Kidney (tissue), 14 donors: ENCODE data around the gene CORO1A. TPM values are rescaled to one million over a fixed set of nuclear protein-coding genes. Genes with fewer than 3 reads are reported as not detected.

Experiments used
- DNase-seq, 5 donors: peaks; one replicate each; pipeline ENCODE4 v3.0.0-alpha.2; 2013 to 2020
- FAIRE-seq: peaks from 2 replicates; lab custom pipeline; 2012; peaks lifted over from hg19 to GRCh38; lab: Jason Lieb, UNC
- H3K27ac ChIP-seq, 2 donors: one replicate each; pipeline ENCODE4 v1.7.0; 2013; ENCODE audit warnings: low read depth in 2 of 2, low read length in 2 of 2, inconsistent platforms in 1 of 2
- H3K27me3 ChIP-seq: one replicate; pipeline ENCODE4 v1.7.1; 2013; ENCODE audit warnings: low read length, inconsistent platforms; ENCODE audit not compliant: control insufficient read depth, insufficient read depth
- H3K36me3 ChIP-seq, 3 donors: one replicate each; pipeline versions ENCODE4 v1.7.0 to v1.7.1; 2013; ENCODE audit warnings: low read length in 3 of 3, control low read depth in 1 of 3, inconsistent platforms in 1 of 3; ENCODE audit not compliant: insufficient read depth in 3 of 3, control insufficient read depth in 2 of 3
- H3K4me1 ChIP-seq, 3 donors: one replicate each; pipeline versions ENCODE4 v1.7.0 to v1.7.1; 2013; ENCODE audit warnings: low read length in 3 of 3, inconsistent platforms in 1 of 3, low read depth in 1 of 3; ENCODE audit not compliant: control insufficient read depth in 2 of 3, insufficient read depth in 2 of 3
- H3K4me3 ChIP-seq, 3 donors: one replicate each; pipeline versions ENCODE4 v1.7.0 to v1.8.1; 2013; ENCODE audit warnings: low read length in 3 of 3, control low read depth in 1 of 3, inconsistent platforms in 1 of 3
- H3K9ac ChIP-seq, 3 donors: one replicate each; pipeline versions ENCODE4 v1.7.0 to v1.7.1; 2013; ENCODE audit warnings: low read length in 3 of 3, control low read depth in 1 of 3, inconsistent platforms in 1 of 3
- H3K9me3 ChIP-seq, 3 donors: one replicate each; pipeline versions ENCODE4 v1.7.0 to v1.7.1; 2013; ENCODE audit warnings: low read length in 3 of 3, control low read depth in 1 of 3, inconsistent platforms in 1 of 3; ENCODE audit not compliant: control insufficient read depth in 2 of 3, insufficient read depth in 1 of 3
- intact Hi-C: fragments of 100-400 bp; cut with DNase I; formaldehyde crosslinking; loops from one replicate; pipeline ENCODE4 v1.11.1; 2022
- polyA plus RNA-seq: library from polyadenylated mRNA; stranded (reverse); fragments of 350-450 nt; fragmentation: Illumina TruSeq; extraction: RNeasy Lipid Tissue Mini Kit (QIAGEN cat#74804); gene quantifications from one replicate; pipeline ENCODE4 v1.2.3, GENCODE V29; 2014; ENCODE audit warnings: low read depth, low replicate concordance; ENCODE audit not compliant: insufficient read depth
- total RNA-seq: library from RNA; stranded (reverse); fragmentation: NEBNext Ultra II Directional; extraction: Animal tissue kit (Norgen Biotek cat#: 25700); gene quantifications from one replicate; pipeline ENCODE4 v1.2.1, GENCODE V29; 2021
- TF ChIP-seq, protein P1 (sequence below): IDR thresholded peaks from 3 replicates; pipeline ENCODE4 v1.5.1; 2012; ENCODE audit warnings: mild to moderate bottlenecking, moderate library complexity, borderline replicate concordance; ENCODE audit not compliant: insufficient read depth; ENCODE audit errors: extremely low read depth
- donor health status: control.
- donor health status: control.
- donor health status: control.
- donor health status: control.
- donor health status: control.
- donor health status: DM: yes; HTN: yes; CAD: no.
- donor health status: Normal renal cell carcinoma (clear cell type).

CORO1A gene
- total and polyA plus RNA-seq, 2 donors from 2014 or later: 8.0 to 69.3 TPM

DNA sequence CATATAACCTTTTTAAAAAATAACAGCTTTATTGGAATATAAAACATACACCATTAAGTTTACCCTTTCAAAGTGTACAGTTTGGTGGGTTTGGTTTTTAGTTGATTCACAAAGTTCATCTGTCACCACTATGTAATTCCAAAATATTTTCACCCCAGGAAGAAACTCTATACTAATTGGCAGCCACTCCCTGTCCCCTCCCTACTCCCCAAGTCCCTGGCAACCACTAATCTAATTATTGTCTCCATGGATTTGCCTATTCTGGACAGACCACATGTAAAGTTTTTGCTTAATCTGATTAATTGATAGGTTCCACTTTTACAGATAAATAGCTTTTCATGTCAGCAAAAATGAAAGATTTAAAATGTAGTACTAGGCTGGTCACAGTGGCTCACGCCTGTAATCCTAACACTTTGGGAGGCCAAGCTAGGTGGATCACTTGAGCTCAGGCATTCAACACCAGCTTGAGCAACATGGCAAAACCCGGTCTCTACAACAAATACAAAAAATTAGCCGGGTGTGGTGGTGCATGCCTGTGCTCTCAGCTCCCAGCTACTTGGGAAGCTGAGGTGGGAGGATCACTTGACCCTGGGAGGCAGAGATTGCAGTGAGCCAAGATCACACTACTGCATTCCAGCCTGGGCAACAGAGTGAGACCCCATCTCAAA lies 35.4 kb upstream of the CORO1A start:
- FAIRE-seq (no peak), DNase-seq (no peak)
- Histone ChIP-seq H3K4me1 (no peaks in the 10 kb centered on the region), H3K4me3 (no peak overlapping the region), H3K36me3 (no peaks in the 10 kb centered on the region), H3K27me3 (no peaks in the 10 kb centered on the region), H3K9ac (no peak overlapping the region), H3K27ac (no peak overlapping the region), H3K9me3 (peaks cover 0 to 5% (median 0%) of the 10 kb centered on the region in 3 donors)
- intact Hi-C loops: no loop called here
- TF ChIP-seq, protein P1, sequence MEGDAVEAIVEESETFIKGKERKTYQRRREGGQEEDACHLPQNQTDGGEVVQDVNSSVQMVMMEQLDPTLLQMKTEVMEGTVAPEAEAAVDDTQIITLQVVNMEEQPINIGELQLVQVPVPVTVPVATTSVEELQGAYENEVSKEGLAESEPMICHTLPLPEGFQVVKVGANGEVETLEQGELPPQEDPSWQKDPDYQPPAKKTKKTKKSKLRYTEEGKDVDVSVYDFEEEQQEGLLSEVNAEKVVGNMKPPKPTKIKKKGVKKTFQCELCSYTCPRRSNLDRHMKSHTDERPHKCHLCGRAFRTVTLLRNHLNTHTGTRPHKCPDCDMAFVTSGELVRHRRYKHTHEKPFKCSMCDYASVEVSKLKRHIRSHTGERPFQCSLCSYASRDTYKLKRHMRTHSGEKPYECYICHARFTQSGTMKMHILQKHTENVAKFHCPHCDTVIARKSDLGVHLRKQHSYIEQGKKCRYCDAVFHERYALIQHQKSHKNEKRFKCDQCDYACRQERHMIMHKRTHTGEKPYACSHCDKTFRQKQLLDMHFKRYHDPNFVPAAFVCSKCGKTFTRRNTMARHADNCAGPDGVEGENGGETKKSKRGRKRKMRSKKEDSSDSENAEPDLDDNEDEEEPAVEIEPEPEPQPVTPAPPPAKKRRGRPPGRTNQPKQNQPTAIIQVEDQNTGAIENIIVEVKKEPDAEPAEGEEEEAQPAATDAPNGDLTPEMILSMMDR: no peak

DNA sequence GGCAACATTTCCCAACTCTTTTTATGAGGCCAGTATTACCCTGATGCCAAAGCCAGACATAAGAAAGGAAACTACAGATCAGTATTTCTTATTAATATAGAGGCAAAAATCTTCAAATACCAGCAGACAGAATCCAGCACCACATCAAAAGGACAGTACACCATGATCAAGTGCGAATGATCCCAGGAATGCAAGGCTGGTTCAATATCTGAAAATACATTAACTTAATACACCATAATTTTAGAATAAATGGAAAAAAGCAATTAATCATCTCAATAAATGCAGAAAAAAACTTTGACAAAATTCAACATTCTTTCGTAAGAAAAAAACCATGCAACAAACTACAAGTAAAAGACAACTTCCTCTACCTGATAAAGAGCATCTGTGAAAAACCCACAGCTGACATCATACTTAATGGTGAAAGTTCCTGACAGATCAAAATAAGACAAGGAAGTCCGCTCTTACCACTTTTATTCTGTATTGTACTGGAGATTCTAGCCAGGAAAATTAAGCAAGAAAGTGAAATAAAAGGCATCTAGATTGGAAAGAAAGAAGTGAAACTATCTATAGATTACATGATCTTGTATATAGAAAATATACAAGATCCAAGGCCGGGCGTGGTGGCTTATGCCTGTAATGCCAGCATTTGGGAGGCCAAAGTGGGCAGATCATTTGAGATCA lies 34.0 kb upstream of the CORO1A start:
- DNase-seq (no peak), FAIRE-seq (no peak)
- no peak overlapping the region for H3K27ac ChIP-seq
- intact Hi-C loops: no loop called here
- H3K36me3 ChIP-seq: no peaks in the 10 kb centered on the region
- TF ChIP-seq, protein P1: no peak
- H3K9me3 ChIP-seq: peaks cover 0 to 5% (median 0%) of the 10 kb centered on the region in 3 donors
- no peak overlapping the region for H3K4me3 ChIP-seq
- no peaks in the 10 kb centered on the region for H3K27me3 ChIP-seq
- no peak overlapping the region for H3K9ac ChIP-seq
- H3K4me1 ChIP-seq: no peaks in the 10 kb centered on the region

DNA sequence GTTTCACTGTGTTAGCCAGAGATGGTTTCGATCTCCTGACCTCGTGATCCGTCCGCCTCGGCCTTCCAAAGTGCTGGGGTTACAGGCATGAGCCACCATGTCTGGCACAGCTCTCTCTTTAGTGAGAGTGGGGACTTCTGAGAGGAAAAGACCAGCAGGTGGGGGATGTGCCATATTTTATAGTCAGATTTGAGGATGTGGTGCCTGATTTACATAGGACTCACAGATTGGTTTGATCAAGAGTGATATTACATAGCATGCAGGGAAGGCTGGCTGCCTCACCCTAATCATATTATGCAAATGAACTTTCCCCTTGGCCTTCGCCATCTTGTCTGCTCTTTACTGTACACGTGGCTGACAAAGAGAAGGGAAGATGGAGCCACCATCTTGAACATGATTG lies 32.3 kb upstream of the CORO1A start:
- no peak overlapping the region for H3K4me3 ChIP-seq
- no peak for DNase-seq
- H3K9me3 ChIP-seq: peaks cover 0 to 5% (median 0%) of the 10 kb centered on the region in 3 donors
- H3K27ac ChIP-seq: no peak overlapping the region
- FAIRE-seq: no peak
- intact Hi-C loops: no loop called here
- H3K27me3 ChIP-seq: no peaks in the 10 kb centered on the region
- TF ChIP-seq, protein P1: no peak
- no peaks in the 10 kb centered on the region for H3K4me1 ChIP-seq
- no peaks in the 10 kb centered on the region for H3K36me3 ChIP-seq
- no peak overlapping the region for H3K9ac ChIP-seq
